Activated naive CD8-positive, alpha-beta T cell (primary cell): ENCODE results near the gene RPS6KA5.
A peak's percentile ranks its signal among the peaks of the same experiment; 100 is the strongest.
"Not testable (repeated sequence)": the region's sequence is repeated elsewhere in the genome, so short reads cannot be mapped to it uniquely, and the experiment has no call there.

Experiments used
- H3K27ac Mint-ChIP-seq: one replicate; pipeline ENCODE4 v1.8.0; 2021; ENCODE audit warnings: mixed read lengths
- H3K27me3 Mint-ChIP-seq: one replicate; pipeline ENCODE4 v1.8.0; 2021; ENCODE audit warnings: mixed read lengths
- H3K36me3 Mint-ChIP-seq: one replicate; pipeline ENCODE4 v1.8.0; 2021; ENCODE audit warnings: mixed read lengths
- H3K4me1 Mint-ChIP-seq: one replicate; pipeline ENCODE4 v1.8.0; 2021; ENCODE audit warnings: low read depth, mixed read lengths
- H3K4me3 Mint-ChIP-seq: one replicate; pipeline ENCODE4 v1.8.0; 2021; ENCODE audit warnings: mild to moderate bottlenecking, mixed read lengths
- H3K9me3 Mint-ChIP-seq: one replicate; pipeline ENCODE4 v1.8.0; 2021; ENCODE audit warnings: low read depth, mixed read lengths

The RPS6KA5 gene

DNA sequence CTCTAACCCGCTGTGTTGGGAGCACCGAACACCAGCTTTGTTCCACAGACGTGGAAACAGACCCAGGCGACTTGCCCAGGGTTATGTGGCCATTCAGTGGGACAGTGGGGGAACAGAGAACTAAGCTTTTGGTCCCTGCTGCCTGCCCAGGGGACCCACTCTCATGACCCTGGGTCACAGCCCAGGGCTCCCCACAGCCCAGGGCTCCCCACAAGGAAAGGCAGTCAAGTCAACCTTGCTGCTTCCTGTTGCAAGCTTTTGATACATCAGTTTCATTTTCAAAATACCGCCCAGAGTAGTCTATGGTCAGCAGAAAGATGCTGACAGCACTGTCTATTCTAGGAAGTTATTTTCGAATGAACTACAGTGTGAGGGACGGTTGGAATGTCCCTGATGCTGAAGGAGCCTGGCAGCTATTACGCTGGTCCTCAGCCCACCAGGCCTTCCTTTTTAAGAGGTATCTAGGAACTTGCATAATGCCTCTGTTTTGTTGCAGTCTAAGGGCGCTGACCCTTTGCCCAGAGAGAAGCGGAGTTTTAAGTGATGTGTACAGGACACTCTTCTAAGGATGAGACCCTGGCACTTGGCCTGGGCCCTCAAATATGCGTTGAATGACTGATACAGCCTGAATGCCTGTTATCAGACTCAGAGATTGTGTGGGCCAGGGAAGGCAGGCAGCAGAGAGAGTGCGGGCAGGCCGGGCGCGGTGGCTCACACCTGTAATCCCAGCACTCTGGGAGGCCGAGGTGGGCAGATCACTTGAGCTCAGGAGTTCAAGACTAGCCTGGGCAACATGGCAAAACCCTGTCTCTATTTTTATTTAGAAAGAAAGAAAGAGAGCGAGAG, 231.6 kb downstream of the RPS6KA5 start:
- Mint-ChIP-seq H3K4me3 (peak overlapping the region; percentile 81), H3K27me3 (no peaks in the 10 kb centered on the region), H3K36me3 (peaks cover under 1% of the 10 kb centered on the region), H3K27ac (peak overlapping the region; percentile 5), H3K9me3 (no peaks in the 10 kb centered on the region), H3K4me1 (peaks cover 17% of the 10 kb centered on the region)

- Mint-ChIP-seq H3K4me1 (peaks cover 17% of the 10 kb centered on the region), H3K27ac (peak overlapping the region; percentile 80), H3K4me3 (peak overlapping the region; percentile 81), H3K36me3 (peaks cover 2% of the 10 kb centered on the region), H3K9me3 (no peaks in the 10 kb centered on the region), H3K27me3 (no peaks in the 10 kb centered on the region)
Measured at GRCh38 chr14:90827919-90828610, 232.4 kb downstream of the RPS6KA5 start.

DNA sequence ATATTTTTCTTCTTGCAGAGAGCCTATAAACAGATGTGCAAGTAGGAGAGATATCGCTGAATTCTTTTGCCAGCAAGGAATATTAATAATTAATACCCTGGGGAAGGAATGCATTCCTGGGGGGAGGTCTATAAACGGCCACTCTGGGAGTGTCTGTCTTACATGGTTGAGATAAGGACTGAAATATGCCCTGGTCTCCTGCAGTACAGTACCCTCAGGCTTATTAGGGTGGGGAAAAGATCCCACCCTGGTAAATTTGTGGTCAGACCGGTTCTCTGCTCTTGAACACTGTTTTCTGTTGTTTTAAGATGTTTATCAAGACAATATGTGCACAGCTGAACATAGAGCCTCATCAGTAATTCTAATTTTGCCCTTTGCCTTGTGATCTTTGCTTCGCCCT, 236.9 kb downstream of the RPS6KA5 start:
- not testable (repeated sequence) for H3K36me3 Mint-ChIP-seq, H3K27me3 Mint-ChIP-seq, H3K4me3 Mint-ChIP-seq, H3K27ac Mint-ChIP-seq, H3K9me3 Mint-ChIP-seq
- H3K4me1 Mint-ChIP-seq: peaks cover 26% of the 10 kb centered on the region

GRCh38 chr14:90820958-90821357, 239.5 kb downstream of the RPS6KA5 start:
- Mint-ChIP-seq H3K9me3 (no peaks in the 10 kb centered on the region), H3K27ac (peak overlapping the region; percentile 16), H3K4me1 (peaks cover 17% of the 10 kb centered on the region), H3K4me3 (no peak overlapping the region), H3K27me3 (peaks cover 5% of the 10 kb centered on the region), H3K36me3 (peaks cover 2% of the 10 kb centered on the region)

- H3K36me3 Mint-ChIP-seq: peaks cover 2% of the 10 kb centered on the region
- H3K27ac Mint-ChIP-seq: no peak overlapping the region
- H3K4me3 Mint-ChIP-seq: no peak overlapping the region
- peaks cover 9% of the 10 kb centered on the region for H3K27me3 Mint-ChIP-seq
- H3K4me1 Mint-ChIP-seq: peaks cover 20% of the 10 kb centered on the region
- no peaks in the 10 kb centered on the region for H3K9me3 Mint-ChIP-seq
Measured at GRCh38 chr14:90819734-90820393, 240.6 kb downstream of the RPS6KA5 start.

- Mint-ChIP-seq H3K27ac (no peak overlapping the region), H3K9me3 (no peaks in the 10 kb centered on the region), H3K4me1 (peaks cover 20% of the 10 kb centered on the region), H3K4me3 (no peak overlapping the region), H3K27me3 (peaks cover 9% of the 10 kb centered on the region), H3K36me3 (peaks cover under 1% of the 10 kb centered on the region)
Measured at GRCh38 chr14:90818715-90819114, 241.7 kb downstream of the RPS6KA5 start.

DNA sequence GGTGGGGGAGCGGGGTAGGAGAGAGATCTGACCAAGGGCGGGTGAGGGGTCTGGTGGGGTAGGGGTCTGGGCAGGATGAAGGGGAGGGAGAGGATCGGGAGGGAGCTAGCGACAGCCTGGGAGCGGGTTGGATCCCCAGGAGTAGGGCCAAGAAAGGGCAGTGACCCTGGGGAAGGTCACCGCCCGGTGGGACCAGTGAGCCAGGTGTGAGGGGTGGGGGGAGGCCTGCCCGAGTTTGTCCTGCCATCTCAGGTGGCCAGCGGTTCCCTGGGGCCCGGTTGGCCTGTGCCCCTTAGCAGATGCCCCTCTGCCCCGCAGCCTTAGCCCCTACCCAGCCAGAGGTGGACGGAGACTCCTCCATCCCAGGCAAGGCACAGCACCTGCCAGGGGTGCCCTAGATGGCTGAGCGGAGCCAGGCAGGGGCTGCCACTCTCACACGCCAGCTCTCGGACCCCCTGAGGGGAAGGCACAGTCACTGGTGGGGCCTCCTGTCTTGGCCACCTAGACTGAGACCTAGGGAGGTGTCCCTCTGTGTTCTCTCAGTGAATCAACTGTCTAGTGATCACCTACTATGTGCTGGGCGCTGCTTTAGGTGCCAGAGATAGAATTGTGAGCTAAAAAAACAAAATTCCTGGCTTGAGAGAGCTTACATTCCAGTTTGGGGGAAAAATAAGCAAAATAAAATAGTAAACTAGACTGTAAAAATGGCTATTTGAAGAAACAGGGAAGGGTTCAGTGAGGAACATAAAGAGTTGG, 243.6 kb downstream of the RPS6KA5 start:
- Mint-ChIP-seq H3K4me3 (peak overlapping the region; percentile 72), H3K4me1 (peaks cover 19% of the 10 kb centered on the region), H3K9me3 (no peaks in the 10 kb centered on the region), H3K36me3 (no peaks in the 10 kb centered on the region), H3K27ac (no peak overlapping the region), H3K27me3 (peaks cover 9% of the 10 kb centered on the region)

- Mint-ChIP-seq H3K36me3 (no peaks in the 10 kb centered on the region), H3K4me1 (peaks cover 13% of the 10 kb centered on the region), H3K27me3 (peaks cover 9% of the 10 kb centered on the region), H3K4me3 (peak within 1 kb of the TSS; percentile 79), H3K9me3 (no peaks in the 10 kb centered on the region), H3K27ac (no peak within 1 kb of the TSS)
Measured at GRCh38 chr14:90815822-90816662, 244.4 kb downstream of the RPS6KA5 start, which contains the start of gene TTC7B. Gene TTC7B, minus strand, starts transcription at chr14:90816430. Its CDS starts 135 bp downstream, at chr14:90816295.

DNA sequence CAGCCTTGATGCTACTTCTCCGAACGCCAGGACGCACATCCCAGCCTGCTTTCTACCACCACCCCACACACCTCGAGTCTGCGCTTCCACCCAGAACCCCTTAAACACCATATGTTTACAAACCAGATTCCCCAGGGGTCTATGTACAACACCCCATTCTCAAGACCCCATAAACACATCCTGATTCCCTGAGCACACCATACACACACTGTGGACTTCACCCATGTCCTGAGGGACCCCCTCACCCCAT, 244.9 kb downstream of the RPS6KA5 start:
- no peaks in the 10 kb centered on the region for H3K9me3 Mint-ChIP-seq
- peaks cover 7% of the 10 kb centered on the region for H3K4me1 Mint-ChIP-seq
- peaks cover 9% of the 10 kb centered on the region for H3K27me3 Mint-ChIP-seq
- H3K27ac Mint-ChIP-seq: no peak overlapping the region
- H3K4me3 Mint-ChIP-seq: peak overlapping the region; percentile 79
- H3K36me3 Mint-ChIP-seq: no peaks in the 10 kb centered on the region

DNA sequence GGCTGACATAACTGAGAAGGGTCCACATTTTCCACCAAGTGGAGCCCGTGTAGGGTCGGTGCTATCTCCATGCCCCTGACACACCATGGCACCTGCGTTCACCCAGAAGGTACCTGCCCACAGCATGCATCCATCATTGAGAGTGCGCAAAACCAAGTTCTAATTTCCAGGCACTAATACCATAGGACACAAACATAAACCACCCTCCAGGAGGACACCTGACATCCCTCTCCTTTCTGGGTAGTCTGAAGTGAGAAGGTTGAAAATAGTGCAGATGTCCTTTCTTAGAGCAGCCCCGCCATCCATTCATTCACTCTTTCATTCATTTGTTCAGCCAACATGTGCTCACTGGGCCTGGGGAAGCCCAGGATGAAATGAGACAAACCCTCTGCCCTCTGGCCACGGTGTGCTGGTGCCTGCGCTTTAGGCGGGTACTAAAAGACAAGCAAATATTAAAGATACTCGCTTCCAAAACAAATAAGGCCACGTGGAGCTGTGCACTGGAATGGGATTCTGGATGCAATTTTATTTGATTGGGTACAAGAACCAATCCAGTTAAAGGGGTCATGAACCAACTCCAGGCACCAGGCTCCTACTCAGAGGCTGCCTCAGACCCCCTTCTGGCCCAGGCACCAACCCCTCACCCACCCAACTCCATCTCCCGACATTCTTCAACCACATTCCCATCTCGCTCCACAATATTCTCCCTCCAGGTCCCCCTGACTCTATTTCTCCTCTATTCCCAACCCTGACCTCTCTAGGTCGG, 245.5 kb downstream of the RPS6KA5 start:
- Mint-ChIP-seq H3K4me3 (peak overlapping the region; percentile 79), H3K36me3 (no peaks in the 10 kb centered on the region), H3K27me3 (peaks cover 9% of the 10 kb centered on the region), H3K4me1 (peaks cover 4% of the 10 kb centered on the region), H3K27ac (no peak overlapping the region), H3K9me3 (no peaks in the 10 kb centered on the region)

GRCh38 chr14:90813442-90813841, 247.0 kb downstream of the RPS6KA5 start:
- Mint-ChIP-seq H3K4me3 (no peak overlapping the region), H3K27me3 (peaks cover 9% of the 10 kb centered on the region), H3K36me3 (no peaks in the 10 kb centered on the region), H3K4me1 (peaks cover 3% of the 10 kb centered on the region), H3K9me3 (no peaks in the 10 kb centered on the region), H3K27ac (no peak overlapping the region)

DNA sequence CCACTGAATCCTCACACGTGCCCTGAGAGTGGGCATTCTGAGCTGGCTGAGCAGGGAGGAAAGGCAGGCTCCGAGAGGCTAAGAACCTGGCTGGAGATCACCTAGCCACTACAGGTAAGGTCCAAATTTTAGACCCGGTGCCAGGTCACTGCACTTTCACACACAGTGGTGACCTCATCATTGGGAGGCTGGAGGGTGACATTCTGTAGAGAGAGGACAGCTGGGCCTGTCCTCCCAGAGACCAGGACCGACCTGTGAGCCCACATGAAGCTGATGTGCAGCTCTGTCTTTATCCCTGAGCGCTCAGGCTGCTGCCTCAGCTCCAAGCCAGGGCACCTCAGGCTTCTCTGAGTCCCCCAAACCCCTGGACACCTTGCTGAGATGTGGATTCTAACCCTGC, 248.3 kb downstream of the RPS6KA5 start:
- Mint-ChIP-seq H3K9me3 (no peaks in the 10 kb centered on the region), H3K27ac (no peak overlapping the region), H3K4me3 (no peak overlapping the region), H3K27me3 (peaks cover 5% of the 10 kb centered on the region), H3K36me3 (no peaks in the 10 kb centered on the region), H3K4me1 (peaks cover 3% of the 10 kb centered on the region)

GRCh38 chr14:90811641-90812040, 248.8 kb downstream of the RPS6KA5 start:
- Mint-ChIP-seq H3K27me3 (peaks cover 4% of the 10 kb centered on the region), H3K4me1 (peaks cover 3% of the 10 kb centered on the region), H3K9me3 (no peaks in the 10 kb centered on the region), H3K4me3 (no peak overlapping the region), H3K36me3 (no peaks in the 10 kb centered on the region), H3K27ac (no peak overlapping the region)
